ENCODE results near the gene SPRED2. TPM values are rescaled to one million over a fixed set of nuclear protein-coding genes. Genes with fewer than 3 reads are reported as not detected.

SPRED2 gene
- total RNA-seq, 1 experiment from 2014 or later = 20.2 TPM

- DNase-seq (ENCODE audit: low read depth) = no peak
These were observed 45.4 kb downstream of the SPRED2 start for GRCh38 chr2:65386989-65387388.

DNA sequence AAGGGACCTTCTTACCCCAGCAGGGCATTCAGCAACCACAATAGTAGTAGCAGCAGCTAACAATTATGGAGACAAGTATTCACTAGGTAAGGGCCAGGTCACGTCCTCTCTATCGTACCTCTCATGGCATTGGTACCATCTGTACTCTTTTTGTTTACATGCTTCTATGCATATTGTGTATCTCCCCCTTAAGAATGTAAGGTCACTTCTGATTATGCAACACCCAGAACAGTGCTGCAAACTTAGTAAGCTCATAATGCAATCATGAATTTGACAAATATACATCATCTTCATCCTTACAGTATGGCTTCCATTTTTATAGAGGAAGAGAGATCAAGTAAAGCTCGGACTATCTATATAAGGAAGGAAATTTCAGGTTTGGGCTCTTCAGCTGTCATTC is 46.1 kb downstream of the SPRED2 start:
- DNase-seq (ENCODE audit: low read depth) = no peak

DNA sequence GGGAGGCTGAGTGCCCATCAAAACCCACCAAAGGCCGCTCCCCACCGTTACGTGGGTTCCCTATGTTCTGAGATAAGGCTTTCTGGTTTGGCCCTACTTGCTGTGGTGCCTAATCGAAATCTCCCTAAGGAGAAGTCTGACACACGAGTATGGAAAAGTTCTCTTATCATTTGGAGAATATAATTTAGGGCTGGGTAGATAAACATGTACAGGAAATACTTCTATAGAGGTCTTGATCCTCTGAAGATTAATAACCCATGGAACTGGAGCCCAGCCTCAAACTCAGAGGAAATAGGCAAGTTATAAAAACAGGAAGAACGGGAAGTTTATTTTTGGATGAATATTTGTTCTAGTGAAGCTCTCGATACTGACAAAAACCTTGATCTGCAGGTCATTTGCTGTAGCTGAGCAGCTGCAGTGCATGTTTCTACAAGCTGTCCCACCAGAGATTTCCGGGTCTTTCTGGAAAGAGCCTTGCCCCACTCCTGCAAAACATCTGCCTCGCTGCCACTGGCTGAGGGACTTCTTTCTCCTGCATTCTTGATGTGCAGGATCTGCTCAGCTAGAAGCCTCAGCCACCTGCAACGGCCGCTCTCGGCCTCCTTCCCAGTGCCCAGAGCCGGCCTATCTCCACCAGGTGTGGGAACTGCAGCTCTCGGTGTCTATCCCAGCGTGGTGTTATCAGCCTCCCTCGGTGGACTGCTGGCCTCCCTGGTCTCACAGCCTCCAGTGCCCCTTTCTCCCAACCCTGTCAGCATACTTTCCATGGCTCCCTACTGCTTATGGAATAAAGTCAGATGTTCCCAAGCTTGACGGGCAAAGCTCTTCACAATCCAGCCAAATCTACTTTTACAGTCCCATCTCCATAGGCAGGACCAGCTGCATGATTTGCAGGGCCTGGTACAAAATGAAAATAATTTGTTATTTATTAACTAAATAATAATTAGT is 48.6 kb downstream of the SPRED2 start:
- no peak for DNase-seq (ENCODE audit: low read depth)

- peak; percentile 91 for DNase-seq (ENCODE audit: low read depth)
These were observed 49.5 kb downstream of the SPRED2 start for GRCh38 chr2:65382776-65383357.

- no peak for DNase-seq (ENCODE audit: low read depth)
These were observed 50.1 kb downstream of the SPRED2 start for GRCh38 chr2:65382323-65382722.

DNA sequence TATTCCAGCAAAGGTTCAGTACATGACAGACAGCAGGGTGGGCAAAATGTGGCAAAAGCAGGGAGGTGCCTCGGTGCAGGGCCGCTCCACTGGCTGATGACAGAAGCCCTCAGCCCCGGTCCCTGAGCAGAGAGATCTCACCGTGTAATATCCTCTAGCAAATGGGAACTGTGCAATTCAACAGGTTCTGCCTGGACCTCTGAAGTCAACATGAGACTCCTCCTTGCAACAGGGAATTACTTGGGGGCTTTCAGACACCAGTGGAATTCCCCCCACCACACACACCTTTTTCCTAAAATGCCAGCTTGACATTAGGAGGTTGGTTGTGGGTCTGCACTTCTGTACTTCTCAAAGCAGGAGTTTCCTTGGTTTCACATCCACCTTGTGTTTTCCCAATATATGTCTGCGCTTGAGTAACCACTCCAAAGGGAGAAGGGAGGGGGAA is 50.8 kb downstream of the SPRED2 start:
- DNase-seq (ENCODE audit: low read depth) = no peak

- peak; percentile 61 for DNase-seq (ENCODE audit: low read depth)
These were observed 52.1 kb downstream of the SPRED2 start for GRCh38 chr2:65380255-65380654.

DNA sequence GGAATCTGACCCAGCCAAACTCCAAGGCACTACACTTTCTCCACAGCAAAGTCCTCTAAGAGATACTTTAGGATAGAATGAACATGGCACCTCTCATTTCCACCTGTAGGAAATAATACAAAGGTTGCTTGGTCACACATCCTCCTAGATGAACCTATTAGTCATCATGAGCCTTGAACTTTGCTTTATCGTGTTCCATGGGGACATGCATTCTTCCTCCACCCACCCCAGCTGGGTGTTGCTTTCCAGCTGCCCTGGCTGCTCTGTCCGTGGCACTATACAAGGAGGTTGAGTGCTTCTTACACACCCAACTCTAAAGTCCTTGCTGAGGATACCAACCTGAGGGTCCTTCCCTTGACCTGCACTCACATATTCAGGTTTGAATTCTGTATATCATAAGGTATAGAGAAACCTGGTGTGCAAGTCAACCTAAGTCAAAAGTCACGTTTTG is 52.7 kb downstream of the SPRED2 start:
- no peak for DNase-seq (ENCODE audit: low read depth)

DNA sequence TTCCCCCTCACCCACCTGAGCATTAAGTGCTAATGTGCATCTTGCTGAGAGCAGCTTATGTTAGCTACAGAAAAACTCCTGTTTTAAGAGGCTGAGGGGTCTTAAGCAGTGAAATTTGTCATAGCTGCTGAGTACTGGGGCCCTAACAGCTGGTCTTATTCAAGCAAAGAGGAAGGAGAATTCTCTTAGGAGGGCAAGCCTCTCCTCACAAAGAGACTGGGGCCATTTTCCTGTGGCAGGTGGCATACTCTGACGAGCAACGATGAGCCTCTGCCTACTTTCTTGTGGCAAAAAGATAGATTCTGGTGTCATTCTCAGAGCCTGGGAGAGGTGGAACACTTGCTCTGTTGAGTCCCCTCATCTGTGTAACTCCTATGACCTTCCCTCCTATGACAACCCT is 53.2 kb downstream of the SPRED2 start:
- DNase-seq (ENCODE audit: low read depth) = no peak

GRCh38 chr2:65378290-65378689 is 54.1 kb downstream of the SPRED2 start:
- no peak for DNase-seq (ENCODE audit: low read depth)

- peak; percentile 99 for DNase-seq (ENCODE audit: low read depth)
These were observed 54.7 kb downstream of the SPRED2 start for GRCh38 chr2:65377556-65378192.

DNA sequence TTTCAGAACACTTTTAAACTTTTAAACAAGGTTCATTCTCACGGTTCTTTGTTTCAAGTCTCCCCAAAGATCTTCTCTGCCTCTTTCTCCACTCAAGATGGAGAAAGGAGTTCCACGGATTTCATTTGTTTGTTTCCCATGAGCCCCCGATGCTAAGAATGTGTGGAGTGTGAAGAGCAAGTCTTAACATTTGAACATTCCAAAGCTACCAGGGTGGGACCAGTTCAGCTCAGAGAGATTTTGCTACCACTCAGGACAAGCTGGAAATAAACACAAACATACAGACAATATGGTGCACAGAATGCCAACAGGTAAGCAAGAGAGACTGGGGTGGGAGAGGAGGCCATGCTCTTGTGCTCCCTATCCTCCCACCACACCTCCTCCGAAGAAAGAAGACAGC is 56.7 kb downstream of the SPRED2 start:
- no peak for DNase-seq (ENCODE audit: low read depth)

DNA sequence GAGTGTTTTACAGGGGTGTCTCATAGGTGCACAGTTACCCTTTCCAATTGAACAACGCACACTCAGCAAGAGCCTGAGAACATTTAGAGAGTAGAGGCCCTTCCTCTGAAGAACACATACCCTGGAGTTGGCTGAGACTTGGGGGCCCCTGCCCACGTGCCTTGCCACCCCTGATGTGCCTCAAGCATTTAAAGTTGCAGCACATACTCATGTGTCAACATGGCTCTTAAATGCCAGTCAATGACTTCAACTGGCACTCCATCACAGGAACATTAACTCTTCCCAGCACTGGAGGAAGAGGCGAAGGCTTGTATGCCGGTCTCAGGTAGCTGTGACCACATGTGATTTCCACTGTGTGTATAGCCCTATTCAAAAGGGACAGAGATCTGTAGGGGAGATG is 57.4 kb downstream of the SPRED2 start:
- no peak for DNase-seq (ENCODE audit: low read depth)

DNA sequence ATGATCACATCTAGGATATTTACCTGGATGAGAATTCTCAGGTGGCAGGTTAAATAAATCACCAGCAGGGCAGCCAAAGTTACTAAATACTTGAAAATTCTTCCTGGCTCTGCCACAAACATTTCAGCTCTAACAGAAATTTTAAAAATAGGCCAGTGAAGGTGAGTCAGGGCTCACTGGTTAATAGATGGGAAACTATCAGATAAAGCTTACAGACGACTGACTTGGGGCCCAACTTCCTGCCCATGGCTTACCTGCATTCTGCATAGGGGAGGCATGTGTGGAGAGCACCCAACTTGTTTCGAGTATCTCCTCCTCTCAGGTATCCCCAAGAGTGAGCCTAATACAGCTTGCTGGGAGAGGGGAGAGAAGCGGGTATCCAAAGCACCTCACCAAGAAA is 57.8 kb downstream of the SPRED2 start:
- no peak for DNase-seq (ENCODE audit: low read depth)

DNA sequence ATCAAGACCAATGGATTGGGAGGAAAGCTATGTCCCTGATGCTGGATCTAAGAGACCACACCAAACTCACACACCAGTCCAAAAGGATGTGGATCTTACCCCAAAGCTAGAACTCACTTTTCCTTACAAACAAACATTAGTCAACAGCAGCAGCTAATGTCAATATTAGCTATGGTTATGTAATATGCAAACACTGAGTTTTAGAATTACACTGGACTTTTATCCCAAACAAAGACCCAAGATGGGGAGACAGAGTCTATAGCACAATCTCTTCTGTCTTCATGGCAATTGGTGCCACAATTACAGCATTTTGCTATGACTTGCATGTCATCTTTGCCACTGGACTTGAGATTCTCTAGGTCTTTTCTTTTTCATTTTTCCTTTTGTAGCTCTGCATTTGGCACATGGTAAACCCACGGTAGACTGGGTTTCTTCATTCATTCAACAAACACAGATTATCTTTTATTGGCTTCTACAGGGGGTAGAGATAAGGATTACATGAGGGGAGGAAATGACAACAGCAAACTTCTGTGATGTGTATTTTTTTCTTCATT is 59.0 kb downstream of the SPRED2 start:
- no peak for DNase-seq (ENCODE audit: low read depth)

DNA sequence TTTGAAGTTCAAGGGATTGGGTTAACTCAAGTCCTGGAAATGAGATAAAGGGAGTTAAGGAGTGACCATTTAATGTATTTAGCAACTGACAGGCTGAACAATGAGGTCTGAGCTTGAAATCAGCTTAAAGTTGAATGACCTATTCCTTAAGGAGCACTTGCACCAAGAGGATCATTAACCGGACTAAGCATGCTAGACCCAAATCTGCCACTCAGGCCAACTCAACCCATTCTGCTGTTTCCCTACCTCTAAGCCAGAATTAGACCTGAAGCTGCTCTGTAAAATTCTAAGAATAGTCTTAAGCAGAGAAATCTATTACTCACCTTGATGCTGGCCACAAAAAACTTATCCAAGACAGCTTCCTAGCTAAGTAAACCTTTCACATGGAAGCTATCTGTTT is 59.8 kb downstream of the SPRED2 start:
- DNase-seq (ENCODE audit: low read depth) = no peak

DNA sequence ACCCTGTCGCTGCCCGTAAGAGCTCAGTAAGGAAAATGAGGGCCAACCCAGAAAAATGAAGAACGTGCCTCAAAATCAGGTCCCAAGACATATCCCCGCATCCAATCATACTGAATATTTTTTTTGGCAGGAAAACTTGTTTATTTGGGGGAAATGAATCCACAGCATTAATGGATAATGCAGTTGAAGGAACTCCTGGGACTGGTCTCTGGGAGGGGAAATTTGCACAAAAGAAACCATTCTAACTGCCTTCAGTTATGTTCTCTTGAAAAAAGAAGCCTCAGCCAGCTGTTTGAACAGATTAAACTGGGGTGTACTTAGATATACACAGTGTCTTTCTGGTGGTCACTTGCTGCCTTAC is 61.3 kb downstream of the SPRED2 start:
- peak; percentile 29 for DNase-seq (ENCODE audit: low read depth)

DNA sequence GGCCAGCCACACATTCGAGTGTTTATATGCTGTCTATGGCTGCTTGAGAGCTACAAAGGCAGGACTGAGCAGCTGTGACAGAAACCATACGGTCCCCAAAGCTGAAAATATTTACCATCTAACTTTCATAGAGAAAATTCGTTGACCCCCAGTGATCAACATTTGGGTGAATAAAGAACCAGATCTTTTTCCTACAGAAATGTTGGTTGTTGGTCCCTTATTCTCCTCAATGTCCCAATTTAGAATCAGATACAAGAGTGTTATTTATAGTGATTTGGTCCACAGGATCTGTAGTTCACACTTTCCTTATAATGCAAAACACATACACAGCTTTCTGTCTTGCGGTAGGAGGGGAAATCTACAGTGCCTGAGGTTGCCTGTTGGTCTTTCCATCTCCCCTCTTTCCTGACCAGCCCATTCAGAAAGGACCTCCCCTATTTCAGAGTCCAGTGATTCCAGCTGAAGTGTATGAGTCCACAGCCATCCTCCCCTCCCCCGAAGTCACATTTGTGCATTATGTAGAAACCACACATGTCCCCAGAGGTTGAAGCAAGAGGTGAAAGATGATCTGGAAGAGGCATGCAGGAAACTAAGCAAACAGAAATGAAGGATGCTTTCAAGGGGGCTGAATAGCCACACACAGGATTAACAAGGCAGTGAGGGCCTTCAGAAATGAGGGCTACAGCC is 61.9 kb downstream of the SPRED2 start:
- peak; percentile 69 for DNase-seq (ENCODE audit: low read depth)

DNA sequence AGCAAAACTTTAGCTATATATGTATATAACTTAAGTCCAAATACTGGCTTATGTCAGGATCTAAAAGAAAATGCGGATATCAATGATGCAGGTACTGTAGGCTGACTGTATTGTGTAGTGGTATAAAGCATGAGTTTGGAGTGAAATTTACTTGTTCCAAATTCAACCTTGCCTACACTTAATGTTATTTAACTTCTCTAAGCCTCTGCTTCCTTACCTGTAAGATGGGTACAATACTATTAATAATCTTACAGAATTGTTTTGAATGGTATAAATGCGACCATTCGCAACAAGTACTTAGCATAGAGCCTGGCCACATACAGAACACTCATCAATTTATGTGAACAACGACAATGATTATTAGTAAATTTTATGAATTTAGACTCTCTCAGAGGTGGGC is 62.4 kb downstream of the SPRED2 start:
- no peak for DNase-seq (ENCODE audit: low read depth)

DNA sequence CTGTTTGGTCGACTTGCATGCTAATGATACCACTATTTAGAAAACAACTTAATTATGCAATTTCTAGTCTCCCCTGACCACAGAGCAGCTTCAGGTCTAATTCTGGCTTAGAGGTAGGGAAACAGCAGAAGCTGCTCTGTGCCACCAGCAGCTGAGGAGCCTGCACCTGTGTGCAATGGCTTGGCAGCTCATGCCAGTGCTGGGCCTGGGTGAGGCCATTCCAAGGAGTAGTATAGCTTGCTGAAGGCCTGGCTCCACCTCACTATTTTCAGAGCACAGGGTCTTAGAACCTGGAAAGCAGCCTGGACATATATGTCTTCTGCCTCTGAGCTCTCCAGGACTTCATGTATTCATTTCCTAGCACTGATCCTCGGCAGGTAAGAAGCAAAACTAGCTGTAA is 62.8 kb downstream of the SPRED2 start:
- DNase-seq (ENCODE audit: low read depth) = no peak

GRCh38 chr2:65368468-65368867 is 63.9 kb downstream of the SPRED2 start:
- DNase-seq (ENCODE audit: low read depth) = no peak

DNA sequence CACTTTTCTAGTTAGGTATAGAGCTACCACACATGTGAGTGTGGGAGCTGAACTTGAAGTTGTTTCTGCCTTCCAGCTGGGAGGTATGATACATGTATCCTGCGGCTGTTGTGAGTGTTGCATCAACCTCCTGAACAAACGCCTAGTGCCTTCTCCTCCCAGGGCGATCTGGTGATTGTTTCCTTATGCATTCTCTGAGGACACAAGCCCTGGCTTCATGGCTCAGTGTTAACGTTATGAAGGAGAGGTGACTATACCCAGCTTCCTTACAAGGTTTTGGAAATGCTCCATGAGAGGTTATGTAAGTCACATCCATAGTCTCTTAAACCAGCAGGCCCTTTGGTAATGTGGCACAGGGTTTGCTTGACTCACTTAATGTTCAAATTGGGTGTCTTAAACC is 64.9 kb downstream of the SPRED2 start:
- peak; percentile 100 for DNase-seq (ENCODE audit: low read depth)
